ENCODE measurements around the gene SNED1. TPM values are rescaled to one million over a fixed set of nuclear protein-coding genes. Genes with fewer than 3 reads are reported as not detected.
A peak's percentile ranks its signal among the peaks of the same experiment; 100 is the strongest.

Gene SNED1
- total RNA-seq, 1 donor from 2014 or later = 148 TPM

DNA sequence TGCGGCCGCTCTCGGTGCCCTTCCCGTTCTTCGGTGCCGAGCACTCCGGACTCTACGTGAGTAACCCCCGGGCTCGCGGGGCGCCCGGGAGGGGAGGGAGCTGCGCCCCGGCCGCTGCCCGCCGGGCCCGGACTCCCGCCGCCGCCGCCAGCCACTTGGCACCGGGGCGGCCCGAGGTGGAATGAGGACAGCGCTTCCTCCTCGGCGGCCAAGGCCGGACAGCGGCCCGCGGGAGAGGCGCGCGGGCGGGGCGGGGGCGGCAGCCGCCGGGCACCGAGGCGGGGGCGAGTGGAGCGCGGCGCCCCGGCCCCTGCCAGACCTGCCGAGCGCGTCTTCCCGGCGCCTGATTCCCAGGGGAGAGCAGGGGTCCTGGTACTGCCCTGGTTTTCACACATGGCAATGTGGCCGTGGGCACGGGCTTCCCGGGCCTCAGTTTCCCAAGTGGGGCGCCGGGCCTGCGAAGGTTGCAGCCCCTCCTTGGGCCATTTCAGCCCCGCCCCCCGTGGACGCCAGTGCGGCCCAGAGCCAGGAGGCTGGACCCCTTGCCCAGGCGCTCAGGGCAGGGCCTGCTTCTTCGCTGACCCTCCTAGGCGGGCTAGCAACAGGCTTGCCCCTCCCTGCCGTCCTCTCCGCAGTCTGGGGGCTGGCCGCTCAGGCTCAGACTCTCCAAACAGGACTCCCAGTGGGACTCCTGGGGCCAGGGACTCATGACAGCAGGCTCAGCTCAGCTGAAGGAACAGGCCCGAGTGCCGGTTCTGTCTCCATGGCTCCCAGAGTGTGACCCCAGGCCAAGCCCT is 775 bp downstream of the SNED1 start:
- intact Hi-C loops (cut with DNase I) = loop anchor here (10.0 kb wide), 1 partner anchor 84 kb away; no protein-coding TSS in a partner anchor

GRCh38 chr2:240999873-241000541 is 1.6 kb downstream of the SNED1 start:
- intact Hi-C loops (cut with DNase I) = loop anchor here (10.0 kb wide), 1 partner anchor 85 kb away; no protein-coding TSS in a partner anchor

More for the DNA sequence above, 775 bp downstream of the SNED1 start:
- DNase-seq (ENCODE audit: low spot score) (peak; percentile 61), ATAC-seq (no peak)

DNA sequence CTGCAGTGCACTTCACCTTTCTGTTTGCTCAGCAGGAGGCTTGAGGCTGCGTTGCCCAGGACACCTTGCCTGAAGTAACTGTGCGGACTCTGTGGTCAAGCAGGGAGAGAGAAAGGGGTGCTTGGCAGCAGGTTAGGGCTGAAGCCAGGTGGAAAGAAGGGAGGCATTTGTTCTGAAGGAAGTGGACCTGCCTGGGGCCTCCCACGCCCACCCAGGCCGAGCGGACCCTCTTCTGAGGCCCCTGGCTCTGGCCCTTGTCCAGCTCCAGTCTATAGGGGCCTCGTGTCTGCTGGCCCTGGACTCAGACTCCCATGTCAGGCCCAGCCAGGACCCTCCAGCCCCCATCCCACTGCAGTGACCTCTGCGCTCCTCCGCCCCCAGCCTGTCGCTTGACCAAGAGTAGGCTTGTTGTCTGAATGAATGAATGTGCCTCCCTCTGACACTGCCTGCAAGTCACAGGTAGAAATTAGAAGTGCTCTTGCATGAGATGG is 2.5 kb downstream of the SNED1 start:
- DNase-seq (ENCODE audit: low spot score) = no peak
- intact Hi-C loops (cut with DNase I) = no loop called here
- ATAC-seq = no peak

More at GRCh38 chr2:240999873-241000541, 1.6 kb downstream of the SNED1 start:
- DNase-seq (ENCODE audit: low spot score) = no peak
- ATAC-seq = no peak

DNA sequence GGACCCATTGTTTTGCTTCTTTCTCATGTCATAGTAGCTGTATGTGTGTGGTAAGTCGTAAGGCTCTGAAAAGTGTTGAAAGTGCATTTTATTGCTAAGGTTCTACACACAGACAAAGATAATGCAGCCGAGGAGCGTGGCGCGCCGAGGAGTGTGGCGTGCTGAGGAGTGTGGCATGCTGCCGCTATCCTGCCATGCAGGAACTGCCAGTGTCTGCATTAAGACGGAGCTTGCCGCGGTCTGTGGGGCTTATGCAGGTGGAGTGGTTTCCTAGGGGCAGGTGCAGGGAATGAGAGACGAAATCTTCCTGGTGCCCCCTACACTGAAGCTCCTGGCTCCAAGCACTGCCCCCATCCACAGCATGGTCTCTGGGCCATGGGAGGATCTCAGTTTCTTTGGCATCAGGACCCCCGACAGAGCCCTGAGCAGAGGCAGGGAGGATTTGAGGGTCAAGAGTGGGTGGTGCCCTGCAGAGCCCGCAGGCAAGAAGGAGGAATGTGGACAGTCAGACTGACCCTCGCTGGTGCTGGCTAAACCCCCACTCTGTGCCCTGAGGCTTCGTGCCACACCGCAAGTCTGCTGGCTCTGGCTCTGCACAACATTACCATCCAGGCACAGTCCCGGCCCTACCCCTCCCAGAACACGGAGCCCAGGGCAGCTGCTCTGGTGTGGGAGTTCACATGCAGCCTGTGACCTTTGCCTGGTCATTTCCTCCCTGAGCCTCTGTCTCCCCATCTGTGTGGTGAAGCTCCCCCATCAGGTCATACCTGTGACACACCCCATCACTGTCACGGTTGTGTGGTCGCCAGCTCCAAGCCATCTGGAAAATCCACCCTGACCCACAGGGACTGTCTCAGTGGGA is 3.2 kb downstream of the SNED1 start:
- DNase-seq (ENCODE audit: low spot score) (no peak), ATAC-seq (no peak)
- intact Hi-C loops (cut with DNase I) = no loop called here

DNA sequence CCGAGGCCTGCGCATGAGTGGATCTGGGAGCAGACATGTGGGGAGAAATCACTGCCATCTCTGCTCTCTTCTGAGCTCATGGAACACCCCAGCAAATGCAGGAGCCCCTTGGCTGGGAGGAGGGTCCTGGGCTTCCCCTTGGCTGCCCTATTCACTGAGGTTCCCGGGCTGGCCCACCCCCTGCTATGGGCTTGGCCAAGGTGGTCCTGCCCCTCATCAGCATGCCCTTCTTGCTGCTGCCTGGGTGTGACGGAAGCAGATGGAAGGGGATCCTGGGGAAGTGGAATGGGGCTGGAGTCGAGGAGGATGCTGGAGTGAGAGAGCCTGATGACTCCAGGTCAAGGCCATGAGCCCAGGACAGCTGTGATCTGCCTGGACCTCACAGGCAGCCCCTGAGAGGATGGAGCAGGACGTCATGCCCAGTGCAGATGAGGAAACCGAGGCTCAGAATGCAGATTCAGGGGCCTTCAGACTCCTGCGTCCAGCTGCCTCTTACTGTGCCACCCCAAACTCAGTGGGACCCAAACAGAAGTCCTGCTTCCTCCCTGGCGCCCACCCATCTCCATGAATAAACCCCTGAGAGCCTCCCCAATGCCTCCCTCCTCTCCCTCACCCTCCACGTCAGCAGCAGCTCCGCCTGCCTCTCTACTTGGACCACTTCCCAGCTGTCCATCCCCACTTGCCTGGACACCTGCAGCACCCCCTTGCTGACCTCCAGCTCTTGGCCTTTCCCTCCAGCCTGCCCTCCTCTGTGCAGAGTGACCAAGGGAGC is 4.0 kb downstream of the SNED1 start:
- peak; percentile 33 for DNase-seq (ENCODE audit: low spot score)
- ATAC-seq = no peak
- intact Hi-C loops (cut with DNase I) = no loop called here

- intact Hi-C loops (cut with DNase I) = no loop called here
- ATAC-seq (no peak), DNase-seq (ENCODE audit: low spot score) (no peak)
Measured at GRCh38 chr2:241003047-241003360, 4.6 kb downstream of the SNED1 start.

DNA sequence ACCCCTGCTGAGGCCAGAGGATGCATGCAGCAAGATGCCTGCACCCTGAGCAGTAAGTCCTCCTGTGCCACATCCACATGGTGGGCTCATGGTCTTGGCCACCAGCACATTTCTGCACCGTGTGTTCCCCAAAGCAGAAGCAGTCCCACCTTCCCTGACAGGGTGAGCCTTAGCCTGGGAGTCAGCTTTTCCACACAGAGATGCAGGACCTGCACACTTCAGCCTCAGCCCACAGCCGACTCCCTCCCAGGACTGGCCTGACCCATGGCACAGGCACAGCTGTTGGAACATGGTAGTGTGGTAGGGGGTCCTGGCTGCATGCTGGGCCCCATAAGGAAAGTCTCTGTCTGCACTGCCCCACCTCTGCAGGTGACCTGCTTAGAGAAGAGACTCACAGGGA is 5.0 kb downstream of the SNED1 start:
- DNase-seq (ENCODE audit: low spot score) = no peak
- intact Hi-C loops (cut with DNase I) = no loop called here
- ATAC-seq = no peak

GRCh38 chr2:241003830-241004564 is 5.6 kb downstream of the SNED1 start:
- intact Hi-C loops (cut with DNase I) = no loop called here
- ATAC-seq (no peak), DNase-seq (ENCODE audit: low spot score) (no peak)

DNA sequence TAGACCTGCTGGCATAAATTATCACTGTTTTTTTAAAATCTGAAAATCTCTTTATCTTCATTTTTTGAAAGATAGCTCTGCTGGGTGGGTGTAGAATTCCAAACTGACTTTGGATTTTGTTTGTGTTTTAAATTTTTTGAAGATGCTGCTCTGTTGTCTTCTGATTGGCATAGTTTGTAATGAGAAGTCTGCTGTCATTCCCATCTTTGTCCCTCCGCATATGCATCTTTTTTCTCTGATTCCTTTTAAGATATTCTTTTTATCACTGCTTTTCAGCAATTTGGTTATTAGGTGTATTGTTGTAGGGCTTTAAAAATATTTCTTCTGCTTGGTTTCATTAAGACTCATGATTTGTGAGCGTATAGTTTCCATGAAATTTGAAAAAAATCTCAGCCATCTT is 7.2 kb downstream of the SNED1 start:
- DNase-seq (ENCODE audit: low spot score) (no peak), ATAC-seq (no peak)
- intact Hi-C loops (cut with DNase I) = no loop called here

- intact Hi-C loops (cut with DNase I) = no loop called here
- ATAC-seq (no peak), DNase-seq (ENCODE audit: low spot score) (no peak)
Measured at GRCh38 chr2:241006412-241006811, 8.0 kb downstream of the SNED1 start.

- intact Hi-C loops (cut with DNase I) = no loop called here
- ATAC-seq (no peak), DNase-seq (ENCODE audit: low spot score) (peak; percentile 12)
Measured at GRCh38 chr2:241007111-241007510, 8.7 kb downstream of the SNED1 start.

GRCh38 chr2:241007880-241008710 is 9.7 kb downstream of the SNED1 start:
- intact Hi-C loops (cut with DNase I) = no loop called here
- peak; percentile 53 for DNase-seq (ENCODE audit: low spot score)
- ATAC-seq = peak; percentile 7

GRCh38 chr2:241008711-241009121 is 10.3 kb downstream of the SNED1 start:
- intact Hi-C loops (cut with DNase I) = no loop called here
- DNase-seq (ENCODE audit: low spot score) (no peak), ATAC-seq (no peak)

- DNase-seq (ENCODE audit: low spot score) (no peak), ATAC-seq (peak; percentile 10)
- intact Hi-C loops (cut with DNase I) = no loop called here
Measured at GRCh38 chr2:241009191-241009590, 10.8 kb downstream of the SNED1 start.

DNA sequence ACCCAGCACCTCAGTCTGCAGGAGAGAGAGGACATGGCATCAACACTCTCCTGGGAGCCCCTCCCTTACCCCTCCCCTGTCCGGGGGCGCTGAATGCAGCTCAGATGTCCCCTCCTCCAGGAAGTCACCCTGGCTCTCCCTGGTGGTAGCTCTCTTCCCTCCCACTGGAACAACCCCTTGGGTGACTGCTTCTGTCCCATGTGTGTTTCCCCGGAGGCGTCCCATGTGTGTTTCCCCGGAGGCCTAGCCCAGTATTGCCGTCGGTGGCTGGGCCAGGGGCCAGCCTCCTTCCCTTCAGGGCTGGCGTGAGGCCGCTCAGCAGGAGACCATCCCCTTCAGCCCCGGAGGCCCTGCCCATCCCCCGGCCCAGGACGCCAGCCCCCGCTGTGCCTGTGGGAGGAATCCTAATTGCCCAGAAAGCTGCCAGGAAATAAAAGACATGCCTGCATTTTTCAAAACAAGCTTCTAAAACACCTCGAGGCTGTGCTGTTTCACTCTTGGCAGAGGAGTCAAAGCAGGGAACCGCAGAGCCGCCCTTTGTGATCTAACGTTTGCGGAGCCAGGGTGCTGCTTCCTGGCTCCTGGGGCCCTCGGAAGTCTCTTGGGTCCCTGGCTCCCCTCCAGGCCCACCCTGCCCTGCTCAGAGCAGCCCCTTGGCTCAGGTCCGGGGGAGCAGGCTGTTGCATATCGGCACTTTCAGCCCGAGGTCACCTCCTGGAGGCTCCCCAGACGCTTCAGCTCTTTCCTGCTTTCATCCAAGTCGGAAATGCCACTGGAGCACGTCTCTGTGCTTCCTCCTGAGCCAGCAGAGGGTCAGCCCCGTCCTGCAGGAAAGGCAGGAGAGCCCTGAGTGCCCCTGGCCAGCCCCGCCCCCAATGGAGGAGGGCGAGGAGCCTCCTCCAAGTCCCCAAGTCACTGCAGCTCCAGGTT is 11.4 kb downstream of the SNED1 start:
- ATAC-seq (peak; percentile 70), DNase-seq (ENCODE audit: low spot score) (peak; percentile 63)
- intact Hi-C loops (cut with DNase I) = no loop called here
